Activated CD8-positive, alpha-beta memory T cell treated with anti-CD3 and anti-CD28 coated beads for 24 hours (primary cell): ENCODE data around the gene MLLT6.
"Not testable (repeated sequence)": the region's sequence is repeated elsewhere in the genome, so short reads cannot be mapped to it uniquely, and the experiment has no call there.

Source experiments
- DNase-seq: peaks from one replicate; pipeline ENCODE4 v3.0.0-alpha.2; 2020

MLLT6 gene

DNA sequence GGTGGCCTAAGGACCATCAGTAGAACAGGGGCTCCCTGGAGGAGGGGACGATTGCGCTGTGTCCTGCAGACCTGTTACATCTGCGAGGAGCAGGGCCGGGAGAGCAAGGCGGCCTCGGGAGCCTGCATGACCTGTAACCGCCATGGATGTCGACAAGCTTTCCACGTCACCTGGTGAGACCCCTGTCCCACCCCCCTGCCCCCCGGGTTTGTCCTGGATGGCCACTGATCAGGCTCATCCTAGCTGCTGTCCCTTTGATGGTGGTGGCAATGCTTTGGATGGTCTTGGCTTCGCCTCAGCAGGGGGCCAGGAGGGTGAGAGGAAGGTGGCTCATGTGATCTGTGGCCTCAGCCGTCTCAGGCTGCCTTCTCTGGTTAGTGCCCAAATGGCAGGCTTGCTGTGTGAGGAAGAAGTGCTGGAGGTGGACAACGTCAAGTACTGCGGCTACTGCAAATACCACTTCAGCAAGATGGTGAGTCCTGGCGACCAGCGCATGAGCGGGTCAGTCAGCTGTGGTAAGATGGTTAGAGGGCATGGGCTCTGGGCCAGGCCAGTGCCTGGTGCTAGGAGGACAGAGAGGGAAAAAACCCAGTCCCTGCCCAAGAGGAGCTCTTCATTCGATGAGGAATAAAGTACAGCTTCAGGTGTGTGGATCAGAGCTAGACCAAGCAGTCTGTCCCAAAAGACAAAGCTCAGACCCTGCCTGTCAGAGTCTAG is 4.2 kb downstream of the MLLT6 start:
- no peak for DNase-seq

DNA sequence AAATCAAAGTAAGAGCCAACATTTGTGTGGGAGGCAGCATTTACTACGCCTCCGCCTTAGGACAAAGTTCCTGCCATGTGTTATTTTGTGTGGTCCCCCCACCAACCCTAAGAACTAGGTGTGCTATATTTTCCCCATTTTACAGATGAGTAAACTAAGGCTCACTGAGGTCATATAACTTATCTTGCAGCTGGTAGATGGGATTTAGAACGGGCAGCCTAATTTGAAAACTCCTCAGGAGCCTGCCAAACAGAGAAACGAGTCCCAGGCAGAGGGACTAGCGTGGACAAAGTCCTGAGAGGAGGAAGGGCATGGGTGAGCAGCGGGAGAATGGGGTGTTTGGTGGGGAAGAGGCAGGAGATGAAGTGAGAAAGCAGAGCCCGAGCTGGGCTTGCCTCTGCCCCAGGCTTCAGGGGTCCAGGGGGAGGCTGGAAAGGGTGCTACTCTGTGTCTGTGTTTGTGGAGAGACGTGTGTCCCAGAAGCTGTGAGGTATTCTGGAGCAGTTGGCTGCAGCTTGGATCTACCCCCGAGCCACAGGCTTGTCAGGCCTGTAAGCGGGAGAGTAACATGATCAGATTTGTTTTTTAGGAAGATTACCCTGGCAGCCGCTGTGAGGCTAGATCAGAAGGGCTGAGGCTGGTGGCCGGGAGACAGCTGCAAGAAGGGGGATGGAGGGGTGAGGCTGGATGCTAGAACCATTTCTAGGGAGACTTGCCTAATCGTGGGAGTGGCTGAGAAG is 5.0 kb downstream of the MLLT6 start:
- no peak for DNase-seq

DNA sequence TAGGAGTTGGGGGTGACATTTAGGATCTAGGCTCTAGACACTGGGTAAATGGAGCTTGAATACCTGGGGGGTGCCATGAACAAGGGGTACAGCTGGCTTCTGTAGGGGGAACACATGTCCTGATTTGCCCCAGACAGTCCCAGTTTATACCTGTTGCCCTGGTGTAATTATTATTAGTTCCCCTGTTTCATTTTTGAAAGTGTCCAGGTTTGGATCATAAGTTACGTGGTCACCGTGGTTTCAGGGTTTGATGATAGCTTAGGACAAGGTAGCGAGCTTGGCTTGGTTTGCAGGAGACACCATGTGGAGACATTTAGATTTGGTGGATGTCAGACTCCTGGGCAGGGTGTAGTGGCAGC is 5.5 kb downstream of the MLLT6 start:
- DNase-seq, result no peak

DNA sequence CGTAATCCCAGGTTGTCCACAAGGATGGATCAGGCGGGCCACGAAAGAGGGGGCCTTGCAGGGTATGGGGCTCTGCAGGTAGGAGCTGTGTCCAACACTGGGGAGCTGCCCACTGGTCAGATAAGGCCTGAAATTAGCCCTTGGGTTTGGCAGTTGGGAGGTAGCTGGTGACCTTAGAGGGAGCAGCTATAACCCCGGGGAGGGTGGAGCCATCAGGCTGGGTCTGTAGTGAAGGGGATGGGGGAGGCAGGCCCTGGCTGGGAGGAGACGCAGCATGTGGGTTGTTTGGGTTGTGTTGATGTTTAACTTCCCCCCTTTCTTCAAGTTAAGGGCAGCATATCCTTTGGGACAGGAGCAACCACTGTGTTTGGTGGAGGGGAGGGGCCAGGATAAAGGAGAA is 5.9 kb downstream of the MLLT6 start:
- DNase-seq, result no peak

DNA sequence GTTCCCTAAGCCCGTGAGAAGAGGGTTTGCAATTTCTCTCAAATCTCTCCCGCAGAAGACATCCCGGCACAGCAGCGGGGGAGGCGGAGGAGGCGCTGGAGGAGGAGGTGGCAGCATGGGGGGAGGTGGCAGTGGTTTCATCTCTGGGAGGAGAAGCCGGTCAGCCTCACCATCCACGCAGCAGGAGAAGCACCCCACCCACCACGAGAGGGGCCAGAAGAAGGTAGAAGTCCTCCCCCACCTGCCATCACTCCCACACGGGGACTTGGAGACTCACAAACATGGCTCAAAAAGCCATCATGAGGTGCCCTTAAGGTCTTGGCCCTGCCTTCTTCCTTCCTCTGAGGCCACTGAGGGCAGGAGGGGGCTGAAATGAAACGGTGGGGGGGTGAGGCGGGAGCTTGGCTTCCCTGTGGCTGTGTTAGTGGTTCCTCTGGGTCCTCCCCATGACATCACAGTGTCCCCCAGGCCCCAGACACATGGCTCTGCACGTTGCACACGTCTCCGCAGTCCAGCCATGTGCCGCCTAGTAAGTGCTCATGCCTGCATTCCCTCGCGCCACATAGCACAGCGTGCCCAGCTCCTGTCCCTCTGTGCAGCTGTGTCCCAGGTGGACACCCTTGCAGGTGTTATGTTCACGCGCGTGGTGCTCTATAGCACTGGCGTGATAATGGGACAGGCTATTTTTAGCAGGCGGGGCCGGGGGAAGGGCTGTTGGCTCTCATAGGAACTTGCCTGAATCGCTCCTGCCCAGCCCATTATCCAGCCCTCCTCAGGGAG is 6.9 kb downstream of the MLLT6 start:
- no peak for DNase-seq

DNA sequence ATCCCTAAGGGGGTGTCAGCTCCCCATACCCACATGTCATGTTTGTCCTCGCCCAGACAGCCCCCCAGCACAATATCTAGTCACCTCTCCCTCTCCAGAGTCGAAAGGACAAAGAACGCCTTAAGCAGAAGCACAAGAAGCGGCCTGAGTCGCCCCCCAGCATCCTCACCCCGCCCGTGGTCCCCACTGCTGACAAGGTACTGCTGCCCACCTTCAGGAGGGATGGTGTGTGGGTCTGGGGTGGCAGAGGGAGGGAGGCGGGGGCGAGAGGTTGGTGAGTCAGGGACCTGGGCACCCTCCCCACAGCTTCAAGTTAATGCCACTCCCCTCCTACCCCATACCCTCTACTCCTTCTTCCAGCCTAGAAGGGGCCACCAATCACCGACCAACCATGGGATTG is 7.5 kb downstream of the MLLT6 start:
- DNase-seq, result no peak

DNA sequence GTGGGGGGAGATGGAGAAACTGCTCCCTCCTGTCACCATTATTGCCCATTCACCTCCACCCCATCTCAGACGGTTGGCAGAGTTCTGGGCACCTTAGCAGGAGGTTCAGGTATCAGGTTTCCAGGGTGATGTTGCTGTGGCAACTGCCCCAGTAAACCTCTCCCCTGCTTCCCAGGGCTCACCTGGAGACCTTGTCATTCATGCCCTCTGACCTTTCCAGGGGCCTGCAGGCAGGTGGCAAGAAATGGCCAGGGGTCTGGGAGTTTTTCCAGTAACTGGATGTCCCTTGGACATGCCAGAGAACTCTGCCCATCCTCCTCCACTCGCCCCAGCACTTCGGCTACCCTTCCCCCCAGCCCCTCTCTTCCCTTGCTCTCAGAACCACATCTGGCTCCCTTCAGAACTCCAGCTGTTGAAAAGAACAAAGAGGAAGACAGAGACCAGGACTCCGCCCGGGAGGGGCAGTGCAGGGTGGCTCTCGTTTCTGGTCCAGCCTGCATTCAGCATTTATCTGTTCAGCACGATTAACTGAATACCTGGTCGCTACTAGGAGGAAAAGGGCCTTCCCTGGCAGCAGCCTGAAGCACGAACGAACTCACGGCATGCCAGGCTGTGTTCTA is 8.5 kb downstream of the MLLT6 start:
- no peak for DNase-seq

DNA sequence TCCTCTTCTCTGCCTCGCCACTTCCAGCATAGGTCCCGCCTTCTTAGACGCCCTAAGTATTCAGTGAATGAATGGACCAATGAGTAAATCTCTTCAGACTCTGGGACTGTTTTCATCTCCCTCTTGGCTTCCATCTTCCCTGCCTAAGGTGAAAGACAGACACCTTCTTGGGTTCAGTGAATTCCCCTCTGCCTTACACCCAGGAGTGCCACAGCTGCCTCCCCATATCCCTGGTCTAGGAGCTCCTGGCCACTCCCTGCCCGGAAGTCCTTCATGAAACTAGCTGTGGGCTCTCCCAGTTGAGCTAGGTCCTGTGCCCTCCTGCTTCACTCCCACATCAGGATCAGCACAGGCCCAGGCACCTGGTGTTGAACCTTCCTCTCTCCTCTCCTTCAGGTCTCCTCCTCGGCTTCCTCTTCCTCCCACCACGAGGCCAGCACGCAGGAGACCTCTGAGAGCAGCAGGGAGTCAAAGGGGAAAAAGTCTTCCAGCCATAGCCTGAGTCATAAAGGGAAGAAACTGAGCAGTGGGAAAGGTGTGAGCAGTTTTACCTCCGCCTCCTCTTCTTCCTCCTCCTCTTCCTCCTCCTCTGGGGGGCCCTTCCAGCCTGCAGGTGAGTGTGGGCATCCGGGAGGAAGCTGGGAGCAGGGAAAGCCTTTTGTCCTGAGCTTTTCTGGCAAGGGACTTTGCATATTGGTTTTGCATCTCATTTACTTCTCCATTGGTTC is 10.3 kb downstream of the MLLT6 start:
- DNase-seq, result no peak

DNA sequence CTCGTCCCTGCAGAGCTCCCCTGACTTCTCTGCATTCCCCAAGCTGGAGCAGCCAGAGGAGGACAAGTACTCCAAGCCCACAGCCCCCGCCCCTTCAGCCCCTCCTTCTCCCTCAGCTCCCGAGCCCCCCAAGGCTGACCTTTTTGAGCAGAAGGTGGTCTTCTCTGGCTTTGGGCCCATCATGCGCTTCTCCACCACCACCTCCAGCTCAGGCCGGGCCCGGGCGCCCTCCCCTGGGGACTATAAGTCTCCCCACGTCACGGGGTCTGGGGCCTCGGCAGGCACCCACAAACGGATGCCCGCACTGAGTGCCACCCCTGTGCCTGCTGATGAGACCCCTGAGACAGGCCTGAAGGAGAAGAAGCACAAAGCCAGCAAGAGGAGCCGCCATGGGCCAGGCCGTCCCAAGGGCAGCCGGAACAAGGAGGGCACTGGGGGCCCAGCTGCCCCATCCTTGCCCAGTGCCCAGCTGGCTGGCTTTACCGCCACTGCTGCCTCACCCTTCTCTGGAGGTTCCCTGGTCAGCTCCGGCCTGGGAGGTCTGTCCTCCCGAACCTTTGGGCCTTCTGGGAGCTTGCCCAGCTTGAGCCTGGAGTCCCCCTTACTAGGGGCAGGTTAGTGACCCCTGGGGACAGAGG is 11.4 kb downstream of the MLLT6 start:
- no peak for DNase-seq

DNA sequence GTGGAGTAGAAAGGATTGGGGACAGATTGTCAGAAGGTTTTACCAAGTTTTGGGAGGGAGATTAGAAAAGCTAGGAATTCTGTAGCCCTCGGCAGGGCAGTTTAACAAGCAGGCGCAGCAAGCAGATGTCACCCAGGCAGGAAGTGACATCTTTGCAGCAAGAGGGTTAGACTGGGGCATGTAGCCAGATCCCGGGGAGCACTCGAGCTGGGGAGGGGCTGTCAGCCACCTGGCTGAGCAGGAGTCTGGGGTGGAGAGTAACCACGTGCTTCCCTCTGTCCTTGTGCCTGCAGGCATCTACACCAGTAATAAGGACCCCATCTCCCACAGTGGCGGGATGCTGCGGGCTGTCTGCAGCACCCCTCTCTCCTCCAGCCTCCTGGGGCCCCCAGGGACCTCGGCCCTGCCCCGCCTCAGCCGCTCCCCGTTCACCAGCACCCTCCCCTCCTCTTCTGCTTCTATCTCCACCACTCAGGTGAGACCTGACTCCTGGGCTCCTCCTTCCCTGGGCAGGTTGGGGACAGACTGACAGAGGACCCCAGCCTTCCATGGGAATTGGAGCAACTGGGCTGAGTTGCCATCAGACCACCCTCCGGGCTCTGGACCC is 12.2 kb downstream of the MLLT6 start:
- DNase-seq, result no peak

DNA sequence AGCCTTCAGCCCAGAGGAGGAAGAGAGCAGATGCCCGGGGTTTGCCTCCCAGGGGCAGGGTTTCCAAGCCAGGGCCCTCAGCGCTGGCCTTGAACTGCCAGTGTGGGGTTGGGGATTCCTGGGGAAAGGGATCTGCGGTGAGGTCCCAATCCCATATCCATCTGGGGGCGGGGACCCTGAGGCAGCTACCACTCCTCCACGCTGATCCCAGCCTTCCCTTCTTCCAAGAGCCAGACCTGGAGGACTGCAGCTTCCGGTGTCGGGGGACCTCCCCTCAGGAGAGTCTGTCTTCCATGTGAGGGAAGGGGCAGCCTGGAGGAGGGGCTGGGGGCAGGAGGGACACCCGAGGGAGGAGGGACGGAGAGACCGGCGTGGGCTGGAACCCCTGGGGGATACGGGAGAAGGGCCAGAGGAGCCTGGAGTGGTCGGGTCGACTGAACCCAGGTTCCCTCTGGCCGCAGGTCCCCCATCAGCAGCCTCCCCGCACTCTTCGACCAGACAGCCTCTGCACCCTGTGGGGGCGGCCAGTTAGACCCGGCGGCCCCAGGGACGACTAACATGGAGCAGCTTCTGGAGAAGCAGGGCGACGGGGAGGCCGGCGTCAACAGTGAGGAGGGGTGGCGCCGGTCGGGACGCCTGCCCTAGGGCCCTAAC is 14.3 kb downstream of the MLLT6 start:
- DNase-seq, result no peak

DNA sequence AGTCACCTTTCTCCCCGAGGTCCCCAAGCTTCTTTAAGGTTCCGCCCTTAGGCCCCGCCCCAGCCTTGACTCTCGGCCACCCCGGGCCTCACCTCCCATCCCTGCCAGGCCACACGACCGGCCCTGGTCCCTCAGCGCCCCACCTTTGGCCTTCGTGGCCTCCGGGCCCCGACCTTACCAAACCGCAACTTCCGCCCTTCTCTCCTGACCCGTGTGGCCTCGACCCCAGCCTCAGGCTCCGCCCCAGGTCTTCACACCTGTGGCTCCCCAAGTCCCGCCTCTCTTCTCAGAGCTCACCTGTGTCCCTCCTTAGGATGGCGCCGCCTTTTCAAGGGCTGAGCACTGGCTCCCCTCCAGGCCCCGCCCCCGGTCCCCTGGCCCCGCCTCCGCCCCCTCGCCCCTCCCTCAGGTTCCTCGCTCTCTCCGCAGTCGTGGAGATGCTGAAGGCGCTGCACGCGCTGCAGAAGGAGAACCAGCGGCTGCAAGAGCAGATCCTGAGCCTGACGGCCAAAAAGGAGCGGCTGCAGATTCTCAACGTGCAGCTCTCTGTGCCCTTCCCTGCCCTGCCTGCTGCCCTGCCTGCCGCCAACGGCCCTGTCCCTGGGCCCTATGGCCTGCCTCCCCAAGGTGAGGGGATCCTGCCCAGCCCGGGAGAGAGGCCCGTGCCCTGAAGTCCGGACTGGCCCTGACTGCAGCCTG is 15.0 kb downstream of the MLLT6 start:
- no peak for DNase-seq

DNA sequence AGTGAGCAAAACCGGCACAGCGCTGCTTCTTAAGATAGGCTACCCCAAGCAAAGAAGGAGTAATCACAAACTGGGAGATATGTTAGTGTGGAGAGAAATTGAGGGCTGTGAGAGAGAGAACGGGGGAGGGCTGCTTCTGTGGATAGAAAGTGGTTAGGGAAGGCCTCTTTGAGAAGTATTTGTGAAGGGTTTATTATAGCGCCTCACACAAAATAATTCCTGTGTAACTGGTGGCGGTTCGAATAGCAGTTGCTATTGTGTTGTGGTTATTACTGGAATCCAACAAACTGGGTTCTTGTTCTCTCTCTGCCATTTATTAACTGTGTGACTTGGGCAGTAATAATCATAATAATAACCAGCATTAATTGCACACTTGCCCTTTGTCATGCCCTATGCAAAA is 15.9 kb downstream of the MLLT6 start:
- no peak for DNase-seq

DNA sequence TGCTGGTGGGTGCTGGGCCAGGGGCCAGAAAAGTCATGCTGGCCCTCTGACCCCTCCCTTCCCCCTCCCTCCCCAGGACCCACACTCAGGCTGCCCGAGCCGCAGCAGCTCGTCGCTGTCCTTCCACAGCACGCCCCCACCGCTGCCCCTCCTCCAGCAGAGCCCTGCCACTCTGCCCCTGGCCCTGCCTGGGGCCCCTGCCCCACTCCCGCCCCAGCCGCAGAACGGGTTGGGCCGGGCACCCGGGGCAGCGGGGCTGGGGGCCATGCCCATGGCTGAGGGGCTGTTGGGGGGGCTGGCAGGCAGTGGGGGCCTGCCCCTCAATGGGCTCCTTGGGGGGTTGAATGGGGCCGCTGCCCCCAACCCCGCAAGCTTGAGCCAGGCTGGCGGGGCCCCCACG is 16.7 kb downstream of the MLLT6 start:
- DNase-seq, result no peak

DNA sequence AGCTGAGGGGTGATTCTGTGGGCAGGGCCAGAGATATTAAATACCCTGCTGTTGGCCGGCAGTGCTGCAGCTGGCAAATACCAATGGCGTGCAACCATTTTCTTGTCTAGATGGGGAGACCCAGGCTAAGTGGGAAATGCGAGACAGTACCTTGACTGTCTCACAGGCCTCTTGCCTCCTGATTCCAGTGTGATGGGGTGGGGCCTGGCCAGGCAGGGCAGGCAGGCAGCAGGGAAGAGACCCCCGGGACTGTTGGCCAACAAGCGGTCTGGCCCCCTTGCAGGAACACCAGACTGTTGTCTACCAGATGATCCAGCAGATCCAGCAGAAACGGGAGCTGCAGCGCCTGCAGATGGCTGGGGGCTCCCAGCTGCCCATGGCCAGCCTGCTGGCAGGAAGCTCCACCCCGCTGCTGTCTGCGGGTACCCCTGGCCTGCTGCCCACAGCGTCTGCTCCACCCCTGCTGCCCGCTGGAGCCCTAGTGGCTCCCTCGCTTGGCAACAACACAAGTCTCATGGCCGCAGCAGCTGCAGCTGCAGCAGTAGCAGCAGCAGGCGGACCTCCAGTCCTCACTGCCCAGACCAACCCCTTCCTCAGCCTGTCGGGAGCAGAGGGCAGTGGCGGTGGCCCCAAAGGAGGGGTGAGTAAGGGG is 19.4 kb downstream of the MLLT6 start:
- no peak for DNase-seq

DNA sequence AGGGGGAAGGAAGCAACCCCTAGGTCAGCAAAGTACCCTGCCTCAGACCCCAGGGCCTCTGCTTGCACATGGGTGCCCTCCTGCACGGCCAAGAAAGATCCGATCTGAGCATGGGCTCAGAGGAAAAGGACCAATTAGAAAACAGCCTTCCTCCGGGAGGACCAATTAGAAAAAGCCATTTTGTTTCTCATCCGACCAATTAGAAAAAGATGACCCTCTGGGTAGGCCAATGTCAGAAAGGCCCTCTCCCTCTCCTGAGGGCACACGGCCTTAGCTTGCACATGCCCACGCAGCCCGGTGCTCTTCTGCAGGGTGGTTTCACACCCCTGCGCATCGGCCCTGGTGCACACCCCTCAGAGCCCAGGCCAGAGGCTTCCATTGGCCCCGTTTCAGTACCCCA is 20.0 kb downstream of the MLLT6 start:
- DNase-seq, result no peak

DNA sequence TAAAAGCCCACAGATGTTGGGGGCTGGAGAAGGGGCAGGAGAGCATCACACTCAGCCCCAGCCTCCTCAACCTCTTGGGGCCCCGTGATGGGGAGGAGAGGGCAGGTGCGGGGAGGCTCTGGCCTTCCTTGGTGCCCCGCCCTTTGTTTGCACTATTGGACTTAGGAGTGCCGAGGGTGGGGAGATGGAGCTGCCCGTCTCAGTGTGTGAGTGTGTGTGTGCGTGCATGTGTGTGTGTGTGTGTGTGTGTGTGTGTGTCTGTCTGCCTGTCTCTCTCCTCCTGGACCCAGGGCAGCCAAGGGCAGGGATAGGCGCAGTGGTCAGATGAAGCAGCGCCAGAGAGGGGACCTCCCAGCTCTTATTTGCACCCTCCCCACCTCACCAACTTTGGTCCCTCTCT is 21.1 kb downstream of the MLLT6 start:
- not testable (repeated sequence) for DNase-seq

DNA sequence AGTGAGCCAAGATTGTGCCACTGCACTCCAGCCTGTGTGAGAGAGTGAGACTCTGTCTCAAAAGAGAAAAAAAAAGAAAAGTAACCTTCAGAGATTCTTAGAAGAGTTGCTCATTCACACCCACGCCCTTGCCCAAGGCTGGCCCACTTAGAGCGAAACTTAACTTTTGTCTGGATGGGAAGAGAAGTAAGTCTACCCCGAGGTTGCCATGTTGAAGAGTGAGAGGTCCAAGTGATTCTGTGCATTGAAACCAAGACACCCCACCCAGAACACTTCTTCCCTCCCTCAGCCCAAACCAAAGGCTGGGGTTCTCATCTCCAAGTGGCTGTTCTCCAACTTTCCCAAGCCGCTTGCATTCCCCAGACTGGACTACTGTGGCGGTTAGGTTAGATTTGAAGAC is 22.7 kb downstream of the MLLT6 start:
- peak; percentile 86 for DNase-seq

DNA sequence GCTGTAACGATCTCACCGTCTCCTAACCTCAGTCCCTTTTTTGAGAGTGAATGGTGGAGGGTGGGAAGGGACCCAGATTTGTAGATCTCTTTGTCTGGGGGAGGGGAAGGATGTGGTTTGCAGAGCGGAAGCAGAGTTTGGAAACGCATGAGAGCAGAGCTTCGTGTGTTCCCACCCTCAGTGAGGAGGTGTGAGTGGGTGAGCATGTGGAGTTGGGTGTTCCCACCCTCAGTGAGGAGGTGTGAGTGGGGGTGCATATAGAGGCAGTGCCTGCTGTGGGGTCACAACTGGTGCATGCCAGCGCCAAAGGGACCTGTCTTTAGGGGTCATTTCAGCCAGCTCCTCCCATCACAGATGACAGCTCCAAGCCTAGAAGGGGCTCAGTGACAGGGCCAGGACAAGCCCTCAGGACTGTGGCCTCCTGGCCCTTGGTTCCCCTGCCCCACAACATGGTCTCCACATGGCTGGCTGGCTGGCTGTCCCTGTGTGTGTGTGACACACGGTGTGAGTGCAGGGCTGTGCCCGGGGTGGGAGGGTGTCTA is 23.3 kb downstream of the MLLT6 start:
- peak; percentile 84 for DNase-seq

DNA sequence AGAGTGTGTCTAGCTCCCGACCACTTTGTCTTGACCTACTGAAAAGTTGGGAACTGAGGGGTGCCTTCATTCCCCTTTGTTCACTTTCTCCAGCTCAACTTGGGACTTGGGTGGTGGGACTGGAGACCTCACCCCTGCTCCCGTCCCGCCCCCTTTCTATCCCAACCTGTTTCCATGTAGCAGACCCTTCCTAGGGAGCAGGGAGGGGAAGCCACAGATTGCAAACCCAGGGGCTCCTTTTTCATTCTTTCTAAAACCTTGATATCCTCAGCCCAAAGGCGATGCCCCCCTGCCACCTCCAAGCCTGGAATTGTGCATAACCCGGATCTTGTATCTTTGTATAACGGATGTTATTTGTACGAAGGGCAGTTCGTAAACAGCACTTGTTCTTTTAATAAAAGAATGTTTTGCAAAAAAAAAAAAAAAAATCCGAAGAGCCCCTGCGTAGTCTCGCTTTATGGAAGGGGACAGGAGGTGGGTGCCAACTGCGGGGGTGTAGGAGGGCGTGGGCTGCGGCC is 24.4 kb downstream of the MLLT6 start:
- no peak for DNase-seq
